ENCODE measurements around the gene MAGEA11. TPM values are rescaled to one million over a fixed set of nuclear protein-coding genes. Genes with fewer than 3 reads are reported as not detected.

The MAGEA11 gene
- total RNA-seq = not detected in 2 replicates

GRCh38 chrX:149711545-149712236 is at the start of gene MAGEA11:
TSS of gene MAGEA11 (plus strand) at chrX:149712060. CDS start at chrX:149713160, 1,100 bp downstream.

Other genes with a start within 250 kb of the MAGEA11 start
- gene IDS, start 206.8 kb upstream of the MAGEA11 start, total RNA-seq = 15.7 and 35.0 TPM in 2 replicates
- 10.5 and 17.2 TPM in 2 replicates for gene EOLA1, start 171.0 kb upstream of the MAGEA11 start, total RNA-seq
- gene HSFX3, start 162.1 kb upstream of the MAGEA11 start, total RNA-seq = not detected in 2 replicates
- not detected in 2 replicates for gene MAGEA9B, start 124.6 kb upstream of the MAGEA11 start, total RNA-seq
- 0.16 TPM in 1 of 2 replicates, not detected in the other for gene HSFX2, start 116.7 kb upstream of the MAGEA11 start, total RNA-seq
- 10.2 and 23.7 TPM in 2 replicates for gene TMEM185A, start 80.3 kb upstream of the MAGEA11 start, total RNA-seq
- gene HSFX1, start 62.0 kb downstream of the MAGEA11 start, total RNA-seq = 0.16 and 1.7 TPM in 2 replicates
- not detected in 2 replicates for gene MAGEA9, start 69.9 kb downstream of the MAGEA11 start, total RNA-seq
- gene MAGEA8, start 169.1 kb downstream of the MAGEA11 start, total RNA-seq = not detected in 2 replicates
- gene HSFX4, start 217.5 kb downstream of the MAGEA11 start, total RNA-seq = not detected in 2 replicates
- 12.1 and 13.0 TPM in 2 replicates for gene EOLA2, start 226.4 kb downstream of the MAGEA11 start, total RNA-seq

Measured in bladder microvascular endothelial cell (primary cell).